GM18873 (cell line): Measurements from ENCODE around the gene VEPH1.
"Not testable (repeated sequence)": the region's sequence is repeated elsewhere in the genome, so short reads cannot be mapped to it uniquely, and the experiment has no call there.

Experiments
- ATAC-seq: cut with Tn5 transposase; IDR thresholded peaks from one replicate; pipeline ENCODE4 v1.9.1; 2021; ENCODE audit warnings: mild to moderate bottlenecking, moderate library complexity, moderate number of reproducible peaks; ENCODE audit not compliant: unreplicated experiment, low FRiP score

VEPH1 gene

DNA sequence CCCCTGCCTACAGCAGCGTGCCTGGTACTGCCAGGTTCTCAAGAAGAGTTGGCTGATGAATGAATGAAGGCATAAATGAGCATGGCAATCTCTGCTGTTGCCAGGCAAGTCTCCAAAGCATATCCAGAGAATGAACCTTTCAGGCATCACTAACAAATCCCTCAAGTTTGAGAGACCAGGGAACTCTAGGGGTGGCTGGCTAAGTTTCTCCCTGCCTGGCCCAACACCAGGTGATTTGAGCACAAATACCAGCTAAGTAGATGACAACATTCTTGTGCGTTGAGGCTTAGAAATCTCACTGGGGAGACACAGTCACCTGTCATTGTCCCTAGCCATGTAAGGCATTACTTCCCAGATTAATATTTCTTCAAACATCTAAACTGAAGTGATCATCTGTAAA is 147.9 kb downstream of the VEPH1 start:
- no peak for ATAC-seq

DNA sequence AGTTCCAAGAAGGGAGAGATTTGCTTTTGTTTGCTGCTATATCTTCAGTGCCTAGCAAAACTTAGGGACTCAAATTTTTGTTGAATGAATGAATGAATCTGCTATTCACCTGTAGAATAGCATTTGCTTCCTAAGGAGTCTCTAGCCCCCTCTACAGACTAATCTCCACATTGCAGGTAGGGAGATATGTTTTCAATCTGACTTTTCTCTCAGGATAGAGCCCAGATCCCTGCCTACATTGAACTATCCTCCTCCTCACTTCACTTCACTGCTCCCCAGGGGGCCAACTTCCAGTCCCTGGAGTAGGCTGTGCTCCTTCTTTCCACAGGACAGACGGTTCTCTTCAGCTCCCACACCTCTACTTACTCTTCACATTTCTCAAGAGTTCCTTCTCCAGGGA is 148.5 kb downstream of the VEPH1 start:
- no peak for ATAC-seq

DNA sequence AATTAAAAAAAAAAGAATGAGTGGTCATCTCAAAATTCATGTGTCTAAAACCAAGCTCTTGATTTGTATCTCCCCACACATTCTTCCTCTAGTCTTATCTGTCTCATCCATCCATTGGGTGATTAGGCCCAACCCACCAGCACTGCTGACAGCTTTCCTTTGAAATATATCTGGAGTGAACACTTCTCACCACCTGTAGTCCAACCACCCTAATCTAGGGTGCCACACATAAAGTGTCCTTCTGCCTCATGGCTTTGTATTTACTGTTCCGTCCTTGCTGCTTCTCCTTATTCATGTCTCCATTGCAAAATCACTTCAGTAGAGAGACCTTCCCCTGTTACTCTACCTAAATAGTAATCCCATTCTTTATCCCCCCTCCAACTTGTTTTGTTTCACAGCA is 149.0 kb downstream of the VEPH1 start:
- ATAC-seq, result no peak

DNA sequence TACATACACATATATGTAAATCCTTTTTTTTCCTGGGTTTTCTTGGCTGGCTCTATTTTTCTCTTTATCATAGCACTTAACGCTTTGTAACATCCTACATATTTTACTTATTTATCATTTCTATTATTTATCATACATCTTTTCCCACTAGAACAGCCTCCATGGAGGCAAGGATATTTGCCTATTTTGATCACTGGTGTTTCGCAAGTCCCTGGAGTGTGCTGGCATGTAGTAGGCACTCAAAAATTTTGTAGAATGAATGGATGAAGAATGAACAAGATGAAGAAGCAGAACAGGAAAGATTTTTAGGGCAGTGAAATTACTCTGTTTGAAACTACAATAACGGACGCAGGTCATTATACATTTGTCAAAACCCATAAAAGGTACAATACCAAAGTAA is 149.6 kb downstream of the VEPH1 start:
- no peak for ATAC-seq

DNA sequence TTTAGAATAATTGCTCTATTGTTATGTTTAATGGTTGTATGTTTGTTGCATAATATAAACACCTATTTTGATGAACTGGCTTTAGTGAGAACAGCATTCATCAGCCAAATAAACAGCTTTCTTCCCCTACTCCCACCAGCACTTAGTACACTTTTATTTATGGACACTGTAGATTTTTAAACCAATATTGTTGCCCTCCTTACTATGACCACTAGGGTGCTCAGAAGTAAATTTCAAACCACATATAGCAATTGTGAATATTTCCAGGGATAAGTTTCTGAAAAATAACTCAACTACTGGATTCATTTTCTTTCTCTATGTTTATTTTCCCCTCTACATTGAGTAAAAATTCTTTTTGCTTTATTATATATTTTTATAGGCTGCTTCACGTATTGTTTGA is 151.2 kb downstream of the VEPH1 start:
- no peak for ATAC-seq

DNA sequence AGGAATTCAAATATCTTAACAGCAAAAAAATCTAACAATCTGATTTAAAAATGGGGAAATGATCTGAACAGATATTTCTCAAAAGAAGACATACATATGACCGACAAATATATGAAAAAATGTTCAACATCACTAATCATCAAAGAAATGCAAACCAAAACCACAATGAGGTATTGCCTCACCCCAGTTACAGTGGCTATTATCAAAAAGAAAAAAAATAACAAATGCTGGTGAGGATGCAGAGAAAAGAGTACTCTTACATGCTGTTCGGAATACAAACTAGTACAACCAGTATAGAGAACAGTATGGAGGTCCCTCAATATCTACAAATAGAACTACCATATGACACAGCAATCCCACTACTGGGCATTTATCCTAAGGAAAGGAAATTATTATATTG is 152.6 kb downstream of the VEPH1 start:
- not testable (repeated sequence) for ATAC-seq

DNA sequence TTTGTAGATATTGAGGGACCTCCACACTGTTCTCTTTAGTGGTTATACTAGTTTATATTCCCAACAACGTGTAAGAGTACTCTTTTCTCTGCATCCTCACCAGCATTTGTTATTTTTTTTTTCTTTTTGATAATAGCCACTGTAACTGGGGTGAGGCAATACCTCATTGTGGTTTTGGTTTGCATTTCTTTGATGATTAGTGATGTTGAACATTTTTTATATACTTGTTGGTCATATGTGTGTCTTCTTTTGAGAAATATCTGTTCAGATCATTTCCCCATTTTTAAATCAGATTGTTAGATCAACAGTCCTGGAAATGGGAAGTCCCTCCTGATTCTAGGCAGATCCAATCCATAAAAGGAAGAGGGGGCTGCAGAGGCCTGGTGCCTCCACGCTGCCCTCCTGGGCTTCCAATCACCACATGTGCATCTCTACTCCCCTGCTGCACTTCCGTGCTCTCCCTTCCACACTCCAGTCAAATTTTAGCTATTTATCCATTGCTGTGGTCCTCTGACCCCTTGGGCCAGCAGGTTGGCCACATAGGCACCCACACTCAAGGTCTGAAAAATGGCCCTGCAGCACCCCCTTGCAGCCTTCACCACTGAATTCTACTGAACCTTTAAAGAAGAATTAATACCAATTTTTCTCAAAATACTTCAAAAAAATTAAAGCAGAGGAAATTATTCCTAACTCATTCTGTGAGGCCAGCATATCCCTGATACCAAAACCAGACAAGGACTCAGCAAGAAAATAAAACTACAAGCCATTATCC is 154.7 kb downstream of the VEPH1 start:
- not testable (repeated sequence) for ATAC-seq

DNA sequence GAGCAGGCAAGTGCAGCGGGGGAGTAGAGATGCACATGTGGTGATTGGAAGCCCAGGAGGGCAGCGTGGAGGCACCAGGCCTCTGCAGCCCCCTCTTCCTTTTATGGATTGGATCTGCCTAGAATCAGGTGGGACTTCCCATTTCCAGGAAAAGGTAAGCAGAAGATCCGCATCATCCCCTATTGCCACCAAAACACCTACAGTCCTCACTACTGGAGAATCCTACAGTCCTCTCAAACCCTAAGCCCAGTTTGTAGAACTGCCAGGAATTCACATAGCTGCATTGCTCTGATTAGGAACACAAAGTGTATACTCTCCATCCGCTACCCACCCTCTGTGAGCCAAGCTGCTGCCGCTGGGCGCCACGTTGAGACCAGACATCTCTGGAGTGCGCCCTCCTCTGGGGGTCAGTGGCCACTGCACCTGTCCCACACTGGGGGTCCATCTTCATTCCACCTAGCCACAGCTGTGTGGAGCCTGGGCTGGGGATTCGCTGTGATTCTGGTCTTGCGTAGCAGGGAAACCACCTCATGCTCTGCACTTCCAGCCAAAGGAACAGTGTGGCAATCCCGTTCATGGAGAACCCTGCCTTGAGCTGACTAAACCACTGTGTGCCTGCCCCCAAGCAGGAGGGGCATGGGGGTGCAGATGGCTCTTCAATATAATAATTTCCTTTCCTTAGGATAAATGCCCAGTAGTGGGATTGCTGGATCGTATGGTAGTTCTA is 155.5 kb downstream of the VEPH1 start:
- ATAC-seq, result no peak

DNA sequence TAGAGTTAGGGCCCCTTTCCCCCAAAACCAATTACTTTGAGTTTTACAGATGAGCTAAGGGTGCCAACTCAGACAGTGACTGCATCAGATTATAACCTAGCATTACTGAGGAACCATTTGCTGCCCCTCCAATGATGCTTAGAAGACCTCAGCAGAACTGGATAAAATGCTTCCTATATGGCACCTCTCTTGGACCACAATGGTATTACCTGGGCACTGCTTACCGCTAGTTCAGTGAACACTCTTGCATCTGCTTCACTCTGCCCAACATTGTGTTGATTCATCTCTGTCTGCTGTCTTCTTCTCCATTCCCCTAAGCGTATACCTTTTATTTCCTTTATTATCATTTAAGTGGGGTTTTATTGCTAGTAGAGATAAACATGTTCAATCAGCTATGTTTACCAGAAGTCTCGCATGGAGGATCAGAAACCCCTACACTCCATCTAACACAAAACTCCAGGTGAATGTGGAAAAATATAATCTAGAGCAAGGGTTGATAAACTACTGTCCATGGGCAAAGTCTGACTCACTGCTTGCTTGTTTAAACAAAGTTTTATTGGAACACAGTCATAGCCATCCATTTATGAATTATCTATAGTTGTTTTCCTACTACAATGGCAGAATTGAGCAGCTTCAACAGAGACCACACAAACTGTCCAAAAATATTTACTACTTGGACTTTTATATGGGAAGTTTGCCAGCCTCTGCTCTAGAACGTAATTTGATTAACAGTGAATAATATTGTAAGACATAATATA is 166.8 kb downstream of the VEPH1 start:
- no peak for ATAC-seq

DNA sequence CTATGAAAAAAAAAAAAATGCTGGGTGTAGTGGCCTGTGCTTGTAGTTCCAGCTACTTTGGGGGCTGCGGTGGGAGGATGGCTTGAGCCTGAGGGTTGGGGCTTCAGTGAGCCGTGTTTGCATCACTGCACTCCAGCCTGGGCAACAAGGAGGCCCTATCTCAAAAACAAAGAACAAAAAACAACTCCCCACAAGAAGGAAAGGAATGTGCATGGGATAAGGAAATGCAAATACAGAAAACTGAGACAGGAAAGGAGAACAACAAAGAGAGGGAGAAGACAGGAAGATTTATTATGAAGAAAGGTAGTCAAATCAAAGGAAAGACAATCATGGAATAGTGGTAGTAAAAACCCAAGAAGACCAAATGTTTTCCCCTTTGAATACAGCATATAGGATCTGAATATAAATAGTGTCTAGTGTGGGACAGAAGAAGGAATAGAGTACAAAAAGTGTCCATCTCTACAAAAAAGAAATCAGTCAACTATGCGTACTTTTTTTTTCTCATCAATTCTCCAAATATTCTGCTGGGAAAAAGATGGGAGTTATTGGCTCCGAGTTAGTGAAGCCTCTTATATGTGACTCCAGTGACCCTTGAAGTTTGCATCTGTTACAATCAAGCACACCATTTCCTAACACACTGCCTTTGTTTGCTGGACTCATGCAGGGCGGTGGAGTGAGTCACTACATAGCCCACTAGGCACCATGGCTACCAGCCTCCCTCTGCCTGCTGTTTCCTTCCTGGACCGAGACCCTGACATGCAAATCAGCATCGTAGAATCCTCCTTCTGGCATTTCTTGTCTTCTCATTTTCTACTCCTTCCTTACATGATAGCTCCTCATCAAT is 167.8 kb downstream of the VEPH1 start:
- ATAC-seq, result no peak

DNA sequence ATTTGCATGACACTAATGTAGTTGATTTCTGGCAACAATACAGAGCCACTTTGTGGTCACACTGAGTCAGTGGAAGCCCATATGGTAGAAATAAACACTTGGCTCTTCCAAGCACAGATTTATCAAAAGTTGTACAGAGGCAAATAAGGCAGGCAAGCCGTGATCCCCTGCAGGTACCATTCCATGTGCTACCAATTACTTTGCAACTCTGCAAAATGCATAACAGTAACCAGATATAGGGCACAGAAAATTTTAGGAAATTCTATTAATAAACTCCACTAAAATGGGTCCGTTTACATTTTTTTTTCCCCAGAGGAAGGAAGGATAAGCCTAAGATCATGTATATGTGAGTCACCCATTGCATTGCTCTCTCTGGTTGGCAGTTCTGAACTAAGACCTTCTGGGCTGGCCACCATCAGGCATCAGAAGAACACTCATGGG is 169.6 kb downstream of the VEPH1 start:
- ATAC-seq, result no peak

DNA sequence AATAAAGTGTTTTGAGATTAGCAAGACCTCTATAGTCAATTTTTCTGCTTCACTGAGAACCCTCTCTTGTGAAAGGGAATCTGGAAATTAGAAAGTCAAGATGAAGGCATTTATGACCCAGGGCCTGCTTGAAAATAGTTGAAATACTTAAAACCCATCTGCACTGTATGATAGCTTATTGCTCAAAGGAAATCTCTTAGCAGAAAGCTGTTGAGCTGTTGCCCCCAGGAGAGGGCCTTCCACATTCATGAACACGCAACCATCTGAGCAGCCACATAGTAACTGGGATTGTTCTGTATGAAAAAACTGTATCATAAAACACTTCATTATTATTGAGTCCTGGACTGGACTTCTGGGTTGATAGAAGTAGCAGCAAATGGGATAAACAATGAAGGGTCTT is 173.0 kb downstream of the VEPH1 start:
- no peak for ATAC-seq

DNA sequence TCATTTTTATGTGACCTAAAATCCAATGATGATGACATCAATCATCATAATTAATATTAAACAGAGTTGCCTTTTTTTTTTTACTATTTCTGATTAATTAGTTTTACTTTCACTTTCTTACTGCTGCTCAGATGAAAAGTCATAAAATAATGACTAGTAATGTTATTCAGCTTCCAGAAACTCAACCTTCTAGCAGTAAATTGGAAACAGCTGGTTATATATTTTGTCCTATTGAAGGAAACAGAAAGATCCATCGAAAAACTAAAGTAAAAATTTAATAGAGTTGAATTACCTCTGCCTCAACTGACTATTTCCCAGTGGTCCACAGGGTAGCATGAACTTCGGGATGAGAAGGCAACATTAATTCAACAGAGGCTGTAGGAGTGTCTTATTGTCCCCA is 173.7 kb downstream of the VEPH1 start:
- ATAC-seq, result no peak

DNA sequence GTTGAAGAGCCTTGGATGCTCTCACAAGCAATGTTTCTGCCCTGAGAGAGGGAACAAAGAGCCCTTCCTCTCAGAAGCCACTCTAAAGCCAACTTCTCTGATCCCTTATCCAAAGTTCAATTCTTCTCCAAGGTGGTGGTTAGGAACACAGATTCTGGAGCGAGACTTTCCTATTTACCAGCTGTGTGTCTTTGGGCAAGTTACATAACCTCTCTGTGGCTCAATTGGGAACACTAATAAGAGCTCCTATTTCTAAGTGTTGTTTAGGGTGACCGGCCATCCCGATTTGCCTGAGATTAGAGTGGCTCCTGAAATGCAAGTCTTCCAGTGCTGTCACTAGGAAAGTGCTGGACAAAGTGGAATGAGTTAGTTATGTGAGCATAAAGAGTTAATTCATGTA is 175.4 kb downstream of the VEPH1 start:
- ATAC-seq, result no peak

DNA sequence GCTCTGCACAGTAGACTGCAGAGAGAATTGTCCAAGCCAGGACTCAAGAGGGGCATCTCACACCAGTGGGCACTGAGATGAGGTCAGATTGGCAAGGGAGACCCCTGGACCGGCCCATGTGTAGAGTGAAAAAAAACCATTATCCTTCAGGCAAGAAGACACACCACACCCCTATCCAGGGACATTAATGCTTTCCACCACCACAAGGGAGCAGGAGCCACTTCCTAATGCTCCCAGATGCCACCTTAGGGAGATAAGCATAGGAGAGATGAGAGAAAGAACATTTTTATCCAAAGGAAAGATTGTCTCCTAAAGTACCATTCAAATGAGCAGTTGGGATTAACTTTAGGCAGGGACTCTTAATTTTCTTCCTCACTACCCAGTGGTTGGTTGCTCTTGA is 176.2 kb downstream of the VEPH1 start:
- ATAC-seq, result no peak

DNA sequence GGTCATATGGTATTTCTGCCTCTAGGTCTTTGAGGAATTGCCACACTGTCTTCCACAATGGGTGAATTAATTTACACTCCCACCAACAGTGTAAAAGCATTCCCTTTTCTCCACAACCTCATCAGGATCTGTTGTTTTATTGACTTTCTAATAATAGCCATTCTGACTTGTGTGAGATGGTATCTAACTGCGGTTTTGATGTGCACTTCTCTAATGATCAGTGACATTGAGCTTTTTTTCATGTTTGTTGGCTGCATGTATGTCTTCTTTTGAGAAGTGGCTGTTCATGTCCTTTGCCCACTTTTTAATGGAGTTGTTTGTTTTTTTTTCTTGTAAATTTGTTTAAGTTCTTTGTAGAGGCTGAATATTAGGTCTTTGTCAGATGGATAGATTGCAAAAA is 178.3 kb downstream of the VEPH1 start:
- ATAC-seq, result not testable (repeated sequence)

DNA sequence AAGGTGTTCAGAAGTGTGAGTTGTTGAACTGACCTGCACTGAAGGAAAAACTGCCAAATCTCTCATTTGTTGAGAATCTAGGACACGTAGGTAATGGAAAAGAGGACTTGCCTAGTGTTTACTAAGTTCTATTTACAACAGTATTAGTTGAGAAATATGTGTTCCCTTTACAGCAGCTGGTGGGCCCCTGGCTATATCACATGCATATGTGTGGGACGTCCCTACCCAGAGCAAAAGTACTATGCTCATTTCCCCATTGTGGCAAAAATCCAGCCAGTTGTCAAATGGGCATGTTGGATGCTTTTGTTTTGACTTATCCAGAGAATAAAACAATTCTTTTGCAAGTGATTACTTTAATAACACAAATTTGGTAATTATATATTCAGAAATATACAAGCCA is 179.9 kb downstream of the VEPH1 start:
- no peak for ATAC-seq

DNA sequence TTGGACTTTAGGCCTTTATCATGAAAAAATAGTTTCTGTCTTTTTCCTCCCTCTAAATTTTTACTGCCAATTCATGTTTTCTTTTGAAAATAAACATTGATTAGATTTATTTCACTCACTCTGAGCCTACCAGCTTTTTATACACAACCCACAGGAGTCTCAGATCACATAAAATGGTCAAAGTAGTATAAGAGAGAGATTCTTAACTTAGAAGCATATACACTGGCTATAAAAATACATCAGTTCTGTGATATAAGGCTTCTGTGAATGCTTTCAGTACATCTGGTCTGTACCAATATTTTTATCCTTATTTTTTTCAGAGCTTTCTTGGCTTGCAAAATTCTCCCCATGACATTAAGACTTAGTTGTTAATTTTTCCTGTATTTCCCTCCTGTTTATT is 183.5 kb downstream of the VEPH1 start:
- ATAC-seq, result no peak

DNA sequence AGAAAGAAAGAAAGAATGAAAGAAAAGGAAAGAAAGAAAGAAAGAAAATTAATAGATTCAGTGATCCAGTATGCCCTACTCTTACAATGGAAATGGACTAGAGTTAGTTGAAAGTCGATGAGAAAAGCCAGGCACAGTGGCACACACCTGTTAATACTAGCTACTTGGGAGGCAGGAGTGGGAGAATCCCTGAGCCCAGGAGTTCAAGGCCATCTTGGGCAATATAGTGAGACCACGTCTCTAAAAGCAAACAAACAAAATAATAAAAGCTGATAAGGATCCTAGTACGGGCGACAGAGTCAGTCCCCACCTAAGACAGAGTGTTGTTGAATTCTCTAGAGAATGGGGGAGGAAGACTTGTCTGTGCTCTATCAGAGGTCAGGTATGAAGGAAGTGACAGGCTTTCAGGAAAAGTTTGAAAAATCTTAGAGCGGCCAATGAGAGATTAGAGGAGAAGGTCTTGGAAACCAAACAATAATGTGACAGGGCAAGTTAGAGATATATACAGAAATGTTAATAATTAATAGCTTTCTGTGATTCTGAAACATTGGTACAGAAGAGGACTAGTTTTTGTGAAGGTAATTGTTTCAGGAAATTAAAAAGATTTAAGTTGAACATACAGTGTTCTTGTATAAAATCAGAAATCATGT is 184.5 kb downstream of the VEPH1 start:
- no peak for ATAC-seq

DNA sequence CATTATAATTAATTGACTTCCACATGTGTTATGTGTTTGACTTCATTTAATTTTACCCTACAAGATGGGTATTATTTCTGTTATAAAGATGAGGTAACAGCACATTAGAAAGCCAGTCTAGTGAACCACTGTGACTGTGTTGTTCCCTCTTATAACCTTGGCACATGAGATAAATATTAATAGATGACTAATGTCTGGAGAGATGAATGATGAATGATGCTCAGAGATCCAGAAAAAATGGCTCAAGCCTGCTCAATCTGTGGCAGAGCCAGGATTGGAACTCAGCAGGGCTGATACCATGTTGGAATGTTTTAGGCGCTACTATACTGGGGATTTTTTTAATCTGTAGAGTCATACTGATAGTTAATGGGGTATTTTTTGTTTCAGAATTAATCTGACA is 185.3 kb downstream of the VEPH1 start:
- no peak for ATAC-seq
